D721Med (cell line): ENCODE measurements around the gene HIP1.

Experiments
- DNase-seq: peaks from one replicate; pipeline ENCODE4 v3.0.0; 2011; ENCODE audit warnings: low spot score; ENCODE audit not compliant: insufficient read length
- FAIRE-seq: peaks from 2 replicates; lab custom pipeline; 2011; peaks lifted over from hg19 to GRCh38; lab: Jason Lieb, UNC
- CTCF ChIP-seq: IDR thresholded peaks from 2 replicates; pipeline ENCODE4 v1.5.1; 2012; ENCODE audit warnings: mild to moderate bottlenecking, control low read depth; ENCODE audit not compliant: insufficient read depth; ENCODE audit errors: missing control alignments

HIP1 gene

GRCh38 chr7:75663302-75663907 lies 75.3 kb downstream of the HIP1 start:
- TF ChIP-seq CTCF = no peak
- DNase-seq (no peak), FAIRE-seq (no peak)

GRCh38 chr7:75662579-75663301 lies 76.0 kb downstream of the HIP1 start:
- no peak for FAIRE-seq
- TF ChIP-seq CTCF = no peak
- DNase-seq = no peak

GRCh38 chr7:75660566-75661215 lies 78.0 kb downstream of the HIP1 start:
- DNase-seq = no peak
- TF ChIP-seq CTCF = no peak
- FAIRE-seq = no peak

- DNase-seq = no peak
- no peak for FAIRE-seq
- TF ChIP-seq CTCF = no peak
Observed at GRCh38 chr7:75658802-75659201, 79.9 kb downstream of the HIP1 start.

GRCh38 chr7:75658369-75658768 lies 80.4 kb downstream of the HIP1 start:
- FAIRE-seq (no peak), DNase-seq (no peak)
- TF ChIP-seq CTCF = no peak

- DNase-seq = no peak
- no peak for FAIRE-seq
Observed at GRCh38 chr7:75657866-75658265, 80.9 kb downstream of the HIP1 start.

More at GRCh38 chr7:75657866-75658265, 80.9 kb downstream of the HIP1 start:
- no peak for TF ChIP-seq CTCF
